HCT116 (cell line): ENCODE measurements around the gene ST7L. TPM values are rescaled to one million over a fixed set of nuclear protein-coding genes. Genes with fewer than 3 reads are reported as not detected.

Experiments
- ATAC-seq: fragments of 200-7000 bp; cut with Tn5 transposase; 2 replicates; pipeline ENCODE4 v1.9.1; 2020; ENCODE audit warnings: mild to moderate bottlenecking, moderate library complexity
- BruUV-seq: library from RNA; stranded (reverse); fragments of 400-500 nt; replicated peaks from 2 replicates; lab custom pipeline; 2021; lab: Mats Ljungman, UMichigan
- CTCF ChIA-PET: fragments of 300-600 bp; sonication (Branson Sonifier 250); formaldehyde crosslinking; loops from one replicate; lab custom pipeline; 2021; ENCODE audit warnings: antibody characterized with exemption; lab: Charles Lee
- POLR2A ChIA-PET: fragments of 300-600, 350-600 bp; sonication (Branson Sonifier 250); formaldehyde crosslinking; loops from one replicate; lab custom pipeline; 2021; ENCODE audit warnings: antibody characterized with exemption; lab: Charles Lee
- RAD21 ChIA-PET, 2 experiments: fragments of 300-600 bp; sonication (Branson Sonifier 250); formaldehyde crosslinking; loops; one replicate each; lab custom pipeline; 2023; ENCODE audit warnings: low total read pairs in 2 of 2; ENCODE audit not compliant: uncharacterized antibody in 2 of 2, unreplicated experiment in 2 of 2, low non-redundant PET in 1 of 2; lab: Charles Lee
- DNase-seq: peaks from one replicate; pipeline ENCODE4 v3.0.0-alpha.2; 2010; ENCODE audit warnings: low read depth, low spot score
- H2AFZ ChIP-seq: fragments of 200-600 bp; shearing (Covaris generic), sonication (generic); 2 replicates; pipeline ENCODE4 v1.6.1; 2017; ENCODE audit warnings: low read depth, mixed run types, mixed read lengths, antibody characterized with exemption, low read length; ENCODE audit not compliant: poor library complexity, severe bottlenecking
- H3K27ac ChIP-seq: 2 replicates; pipeline ENCODE4 v1.5.1; 2012; ENCODE audit warnings: low read depth, low read length
- H3K27me3 ChIP-seq: fragments of 200-600 bp; sonication (generic); 2 replicates; pipeline ENCODE4 v1.6.1; 2016; ENCODE audit warnings: mixed run types, low read length, mixed read lengths; ENCODE audit not compliant: insufficient read depth
- H3K36me3 ChIP-seq, 2 experiments: fragments of 200-500 bp in 1 of 2; fragments of 200-600 bp in 1 of 2; sonication (Bioruptor generic) in 1 of 2; sonication (generic) in 1 of 2; 2 replicates each; pipeline versions ENCODE4 v1.5.1 to v1.6.1; 2014 to 2016; ENCODE audit warnings: low read length in 2 of 2, inconsistent platforms in 1 of 2, mixed read lengths in 1 of 2, mixed run types in 1 of 2; ENCODE audit not compliant: insufficient read depth in 2 of 2, control insufficient read depth in 1 of 2
- H3K4me1 ChIP-seq, 2 experiments: fragments of 200-600 bp in 1 of 2; sonication (generic) in 1 of 2; 2 replicates each; pipeline versions ENCODE4 v1.5.1 to v1.6.1; 2012 to 2017; ENCODE audit warnings: low read length in 2 of 2, inconsistent platforms in 1 of 2, mild to moderate bottlenecking in 1 of 2, mixed read lengths in 1 of 2, mixed run types in 1 of 2, moderate library complexity in 1 of 2; ENCODE audit not compliant: insufficient read depth in 2 of 2, control insufficient read depth in 1 of 2
- H3K4me2 ChIP-seq: fragments of 200-600 bp; sonication (generic); 2 replicates; pipeline ENCODE4 v1.6.1; 2017; ENCODE audit warnings: mixed run types, low read length, mixed read lengths
- H3K4me3 ChIP-seq, 2 experiments: fragments of 200-600 bp in 1 of 2; sonication (generic) in 1 of 2; replicated peaks in 1 of 2; 2 replicates each; pipeline ENCODE4 v1.5.1; 2011 to 2016; ENCODE audit warnings: low read length in 2 of 2, control low read depth in 1 of 2, low read depth in 1 of 2, mild to moderate bottlenecking in 1 of 2, mixed read lengths in 1 of 2, mixed run types in 1 of 2
- H3K79me2 ChIP-seq: fragments of 200-600 bp; sonication (generic); 2 replicates; pipeline ENCODE4 v1.6.1; 2017; ENCODE audit warnings: mild to moderate bottlenecking, mixed run types, low read length, moderate library complexity, mixed read lengths; ENCODE audit not compliant: insufficient read depth
- H3K9ac ChIP-seq: fragments of 200-600 bp; sonication (generic); 2 replicates; pipeline ENCODE4 v1.6.1; 2016; ENCODE audit warnings: low read length, mixed read lengths
- H3K9me2 ChIP-seq: fragments of 200-600 bp; sonication (generic), shearing (Covaris generic); 2 replicates; pipeline ENCODE4 v1.6.1; 2017; ENCODE audit warnings: mixed run types, mild to moderate bottlenecking, moderate library complexity; ENCODE audit not compliant: insufficient read depth
- H3K9me3 ChIP-seq, 2 experiments: fragments of 200-500 bp in 1 of 2; fragments of 200-600 bp in 1 of 2; sonication (Bioruptor generic) in 1 of 2; sonication (generic) in 1 of 2; 2 replicates each; pipeline ENCODE4 v1.6.1; 2014 to 2017; ENCODE audit warnings: low read length in 2 of 2, mixed read lengths in 2 of 2, inconsistent platforms in 1 of 2, low read depth in 1 of 2, mild to moderate bottlenecking in 1 of 2, mixed run types in 1 of 2, moderate library complexity in 1 of 2; ENCODE audit not compliant: control insufficient read depth in 1 of 2, insufficient read depth in 1 of 2
- H4K20me1 ChIP-seq: fragments of 200-600 bp; sonication (generic), shearing (Covaris generic); 2 replicates; pipeline ENCODE4 v1.6.1; 2017; ENCODE audit warnings: mixed run types, mild to moderate bottlenecking, moderate library complexity; ENCODE audit not compliant: insufficient read depth
- CBX3 ChIP-seq: IDR thresholded peaks from 2 replicates; pipeline ENCODE4 v1.6.1; 2012; ENCODE audit warnings: low read depth
- ELF1 ChIP-seq: IDR thresholded peaks from 2 replicates; pipeline ENCODE4 v1.6.1; 2012; ENCODE audit warnings: low read depth, borderline replicate concordance
- EZH2 ChIP-seq: fragments of 200-600 bp; sonication (generic); IDR thresholded peaks from 2 replicates; pipeline ENCODE4 v1.6.1; 2017; ENCODE audit warnings: antibody characterized with exemption, mixed run types
- EZH2phosphoT487 ChIP-seq: fragments of 200-600 bp; IDR thresholded peaks from 2 replicates; pipeline ENCODE4 v1.6.1; 2018; ENCODE audit warnings: antibody characterized with exemption, borderline replicate concordance
- FOSL1 ChIP-seq: IDR thresholded peaks from 2 replicates; pipeline ENCODE4 v1.6.1; 2012; ENCODE audit warnings: low read depth
- JUND ChIP-seq: IDR thresholded peaks from 2 replicates; pipeline ENCODE4 v1.6.1; 2012
- POLR2AphosphoS5 ChIP-seq: IDR thresholded peaks from 2 replicates; pipeline ENCODE4 v1.6.1; 2011; ENCODE audit warnings: mild to moderate bottlenecking, low read depth, low read length, moderate library complexity
- RAD21 ChIP-seq: IDR thresholded peaks from 2 replicates; pipeline ENCODE4 v1.6.1; 2012; ENCODE audit warnings: low read depth, mild to moderate bottlenecking
- SIN3A ChIP-seq: IDR thresholded peaks from 2 replicates; pipeline ENCODE4 v1.6.1; 2012; ENCODE audit warnings: low read depth
- SP1 ChIP-seq: IDR thresholded peaks from 2 replicates; pipeline ENCODE4 v1.6.1; 2012; ENCODE audit warnings: low read depth
- SRF ChIP-seq: IDR thresholded peaks from 2 replicates; pipeline ENCODE4 v1.6.1; 2012; ENCODE audit warnings: low read depth
- TCF7L2 ChIP-seq: IDR thresholded peaks from 2 replicates; pipeline ENCODE4 v1.7.0; 2011; ENCODE audit warnings: borderline replicate concordance, inconsistent platforms; ENCODE audit not compliant: insufficient read depth, insufficient read length; ENCODE audit errors: extremely low read depth
- YY1 ChIP-seq: IDR thresholded peaks from 2 replicates; pipeline ENCODE4 v1.6.1; 2011; ENCODE audit warnings: low read length, low read depth, moderate library complexity, mild to moderate bottlenecking; ENCODE audit not compliant: insufficient replicate concordance; ENCODE audit errors: extremely low read depth
- ZFX ChIP-seq: fragments of 450-650 bp; IDR thresholded peaks from 2 replicates; pipeline ENCODE4 v1.6.1; 2017
- ZNF274 ChIP-seq: fragments of 200-500 bp; sonication (Bioruptor generic); IDR thresholded peaks from 2 replicates; pipeline ENCODE4 v1.6.1; 2014; ENCODE audit warnings: mild to moderate bottlenecking, low read depth, low read length, inconsistent platforms
- intact Hi-C: fragments of 100-400 bp; cut with micrococcal nuclease; formaldehyde crosslinking; loops from 2 replicates; pipeline ENCODE4 v1.10.0; 2022
- total RNA-seq: library from RNA; stranded (reverse); gene quantifications from one replicate; pipeline ENCODE4 v1.2.1, GENCODE V29; 2021; ENCODE audit not compliant: unreplicated experiment
- TF ChIP-seq, protein P1 (sequence below), 3 experiments: fragments of 200-600 bp in 1 of 3; sonication (generic) in 1 of 3; IDR thresholded peaks in 2 of 3; conservative IDR thresholded peaks in 1 of 3; 2 replicates each; pipeline ENCODE4 v1.5.1; 2012 to 2017; ENCODE audit warnings: low read depth in 2 of 3, low read length in 2 of 3, antibody characterized with exemption in 1 of 3, borderline replicate concordance in 1 of 3, control low read depth in 1 of 3, mild to moderate bottlenecking in 1 of 3, mixed read lengths in 1 of 3, mixed run types in 1 of 3, moderate library complexity in 1 of 3; ENCODE audit not compliant: insufficient read depth in 1 of 3
- TF ChIP-seq, protein P2 (sequence below): IDR thresholded peaks from 2 replicates; pipeline ENCODE4 v1.6.1; 2012
- TF ChIP-seq, protein P3 (sequence below): IDR thresholded peaks from 2 replicates; pipeline ENCODE4 v1.6.1; 2012

The ST7L gene
- total RNA-seq, 1 experiment from 2014 or later: 19.9 TPM

DNA sequence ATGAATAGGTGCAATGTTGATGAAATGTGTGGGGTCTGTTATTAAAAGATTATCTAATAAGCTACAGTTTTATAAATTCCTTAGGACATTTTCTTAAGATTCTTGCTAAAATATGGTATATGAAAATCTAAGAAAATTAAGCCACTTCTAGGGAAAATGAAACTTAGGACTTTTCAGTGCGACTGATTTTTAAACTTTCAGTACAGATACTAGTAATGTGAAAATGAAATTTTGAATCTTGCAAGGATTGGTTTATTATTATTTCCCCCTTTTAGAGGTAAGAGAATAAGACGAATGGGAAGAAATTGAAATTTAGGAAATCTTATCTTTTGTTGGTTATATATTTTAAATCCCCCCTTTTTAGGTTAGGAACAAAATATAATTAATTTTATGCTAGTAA, 17.1 kb upstream of the ST7L start:
- no peaks in the 10 kb centered on the region for H3K9me3 ChIP-seq
- no peak overlapping the region for H3K9ac ChIP-seq
- peaks cover 88% of the 10 kb centered on the region for H3K79me2 ChIP-seq
- H3K36me3 ChIP-seq: no peaks in the 10 kb centered on the region
- H3K4me2 ChIP-seq: no peak overlapping the region
- no peak overlapping the region for H3K4me3 ChIP-seq
- BruUV-seq: no TSS peak
- POLR2A ChIA-PET: no interaction called here
- ATAC-seq (no peak), DNase-seq (no peak)
- no peaks in the 10 kb centered on the region for H3K27me3 ChIP-seq
- H3K9me2 ChIP-seq: no peaks in the 10 kb centered on the region
- intact Hi-C loops: no loop called here
- no peak overlapping the region for H2AFZ ChIP-seq
- CTCF ChIA-PET: interaction anchor here (0.8 kb wide), 1 partner anchor 16 kb away, joined by 3 read pairs; no protein-coding TSS in a partner anchor
- peaks cover 44% of the 10 kb centered on the region for H4K20me1 ChIP-seq
- no peak overlapping the region for H3K27ac ChIP-seq
- RAD21 ChIA-PET: no interaction called here
- TF ChIP-seq EZH2 (no peak), TCF7L2 (no peak), ZNF274 (no peak), SIN3A (no peak), FOSL1 (no peak), POLR2AphosphoS5 (no peak), ZFX (no peak)
- TF ChIP-seq, protein P1, sequence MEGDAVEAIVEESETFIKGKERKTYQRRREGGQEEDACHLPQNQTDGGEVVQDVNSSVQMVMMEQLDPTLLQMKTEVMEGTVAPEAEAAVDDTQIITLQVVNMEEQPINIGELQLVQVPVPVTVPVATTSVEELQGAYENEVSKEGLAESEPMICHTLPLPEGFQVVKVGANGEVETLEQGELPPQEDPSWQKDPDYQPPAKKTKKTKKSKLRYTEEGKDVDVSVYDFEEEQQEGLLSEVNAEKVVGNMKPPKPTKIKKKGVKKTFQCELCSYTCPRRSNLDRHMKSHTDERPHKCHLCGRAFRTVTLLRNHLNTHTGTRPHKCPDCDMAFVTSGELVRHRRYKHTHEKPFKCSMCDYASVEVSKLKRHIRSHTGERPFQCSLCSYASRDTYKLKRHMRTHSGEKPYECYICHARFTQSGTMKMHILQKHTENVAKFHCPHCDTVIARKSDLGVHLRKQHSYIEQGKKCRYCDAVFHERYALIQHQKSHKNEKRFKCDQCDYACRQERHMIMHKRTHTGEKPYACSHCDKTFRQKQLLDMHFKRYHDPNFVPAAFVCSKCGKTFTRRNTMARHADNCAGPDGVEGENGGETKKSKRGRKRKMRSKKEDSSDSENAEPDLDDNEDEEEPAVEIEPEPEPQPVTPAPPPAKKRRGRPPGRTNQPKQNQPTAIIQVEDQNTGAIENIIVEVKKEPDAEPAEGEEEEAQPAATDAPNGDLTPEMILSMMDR (IDR thresholded peaks at IDR 0.05 in 2 of 3, conservative IDR thresholded peaks at IDR 0.05 in 1 of 3; ENCODE audit: borderline replicate concordance in 1 of 3, insufficient read depth in 1 of 3, low read depth in 2 of 3, low read length in 2 of 3): no peak
- peaks cover 9 to 36% of the 10 kb centered on the region in 2 experiments for H3K4me1 ChIP-seq

DNA sequence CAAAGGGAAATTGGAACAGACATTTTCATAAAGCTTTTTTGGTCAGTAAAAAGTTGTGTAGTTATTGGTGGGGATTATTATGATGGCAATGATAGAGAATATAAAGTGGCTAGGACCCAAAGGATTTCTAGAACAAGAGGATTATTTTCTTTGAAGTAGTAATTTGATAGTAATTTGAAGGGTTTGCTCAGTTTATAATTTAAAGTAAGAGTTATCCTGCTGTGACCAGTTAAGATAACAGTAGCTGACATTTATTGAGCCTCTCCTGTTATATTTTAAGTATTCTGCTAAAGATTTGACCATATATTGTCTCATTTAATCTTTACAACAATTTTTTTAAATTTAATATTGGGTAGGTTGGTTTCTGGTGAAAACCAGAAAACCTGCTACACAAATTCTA, 15.4 kb upstream of the ST7L start:
- Histone ChIP-seq H2AFZ (no peak overlapping the region), H3K27me3 (no peaks in the 10 kb centered on the region), H3K4me1 (peaks cover 9 to 36% of the 10 kb centered on the region in 2 experiments), H4K20me1 (peaks cover 48% of the 10 kb centered on the region), H3K79me2 (peaks cover 99% of the 10 kb centered on the region), H3K27ac (no peak overlapping the region), H3K4me3 (no peak overlapping the region), H3K9me2 (no peaks in the 10 kb centered on the region), H3K9ac (no peak overlapping the region), H3K9me3 (no peaks in the 10 kb centered on the region), H3K36me3 (no peaks in the 10 kb centered on the region), H3K4me2 (no peak overlapping the region)
- ChIA-PET CTCF (no interaction called here), POLR2A (no interaction called here), RAD21 (no interaction called here)
- ATAC-seq (no peak), DNase-seq (no peak)
- intact Hi-C loops: no loop called here
- BruUV-seq: no TSS peak
- TF ChIP-seq YY1 (no peak), JUND (no peak), ZFX (no peak), CBX3 (no peak), POLR2AphosphoS5 (no peak), SP1 (no peak), ELF1 (no peak), TCF7L2 (no peak), RAD21 (no peak), EZH2phosphoT487 (no peak), SRF (no peak)
- TF ChIP-seq, protein P1 (IDR thresholded peaks at IDR 0.05 in 2 of 3, conservative IDR thresholded peaks at IDR 0.05 in 1 of 3; ENCODE audit: borderline replicate concordance in 1 of 3, insufficient read depth in 1 of 3, low read depth in 2 of 3, low read length in 2 of 3): no peak
- TF ChIP-seq, protein P2, sequence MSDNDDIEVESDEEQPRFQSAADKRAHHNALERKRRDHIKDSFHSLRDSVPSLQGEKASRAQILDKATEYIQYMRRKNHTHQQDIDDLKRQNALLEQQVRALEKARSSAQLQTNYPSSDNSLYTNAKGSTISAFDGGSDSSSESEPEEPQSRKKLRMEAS: no peak
- TF ChIP-seq, protein P3, sequence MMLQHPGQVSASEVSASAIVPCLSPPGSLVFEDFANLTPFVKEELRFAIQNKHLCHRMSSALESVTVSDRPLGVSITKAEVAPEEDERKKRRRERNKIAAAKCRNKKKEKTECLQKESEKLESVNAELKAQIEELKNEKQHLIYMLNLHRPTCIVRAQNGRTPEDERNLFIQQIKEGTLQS: no peak
